SK-N-SH (cell line): ENCODE data around the gene TRIM14.

Source experiments
- CTCF ChIP-seq: fragments of 200-600 bp; sonication (generic); IDR thresholded peaks from 2 replicates; pipeline ENCODE4 v1.6.1; 2017; ENCODE audit warnings: antibody characterized with exemption, mild to moderate bottlenecking, moderate library complexity
- EZH2phosphoT487 ChIP-seq: fragments of 200-600 bp; sonication (generic); IDR thresholded peaks from 2 replicates; pipeline ENCODE4 v1.6.1; 2017; ENCODE audit warnings: low read depth, mixed run types, mild to moderate bottlenecking, antibody characterized with exemption, moderate library complexity, borderline replicate concordance
- TAF1 ChIP-seq: IDR thresholded peaks from 2 replicates; pipeline ENCODE4 v1.6.1; 2012; ENCODE audit warnings: low read depth, mild to moderate bottlenecking, low read length, moderate library complexity, borderline replicate concordance
- USF1 ChIP-seq: IDR thresholded peaks from 2 replicates; pipeline ENCODE4 v1.4.0; 2012; ENCODE audit warnings: low read depth, borderline replicate concordance
- ZBTB33 ChIP-seq: IDR thresholded peaks from 2 replicates; pipeline ENCODE4 v1.4.0; 2012; ENCODE audit warnings: low read depth, borderline replicate concordance

- TF ChIP-seq EZH2phosphoT487 (no peak), CTCF (peak; percentile 18; the same call in 1 of the 2 replicates), ZBTB33 (peak; percentile 95), TAF1 (peak; percentile 79; the same call in 1 of the 2 replicates), USF1 (no peak)
These were observed 62.5 kb downstream of the TRIM14 start, which contains the start of gene NANS for GRCh38 chr9:98056269-98057137.
